ENCODE data around the gene PLAAT4.
"Not testable (repeated sequence)": the region's sequence is repeated elsewhere in the genome, so short reads cannot be mapped to it uniquely, and the experiment has no call there.

Gene PLAAT4

GRCh38 chr11:63511048-63511748 is 25.4 kb upstream of the PLAAT4 start:
- no peak for DNase-seq (ENCODE audit: low read depth)

- no peak for DNase-seq (ENCODE audit: low read depth)
Observed at GRCh38 chr11:63512816-63513215, 23.8 kb upstream of the PLAAT4 start.

GRCh38 chr11:63516109-63516508 is 20.5 kb upstream of the PLAAT4 start:
- no peak for DNase-seq (ENCODE audit: low read depth)

- DNase-seq (ENCODE audit: low read depth), result no peak
Observed at GRCh38 chr11:63517156-63517555, 19.5 kb upstream of the PLAAT4 start.

- DNase-seq (ENCODE audit: low read depth), result no peak
Observed at GRCh38 chr11:63518548-63518947, 18.1 kb upstream of the PLAAT4 start.

GRCh38 chr11:63520606-63521170 is 15.9 kb upstream of the PLAAT4 start:
- no peak for DNase-seq (ENCODE audit: low read depth)

- DNase-seq (ENCODE audit: low read depth), result no peak
Observed at GRCh38 chr11:63521896-63522295, 14.7 kb upstream of the PLAAT4 start.

GRCh38 chr11:63523151-63523550 is 13.5 kb upstream of the PLAAT4 start:
- DNase-seq (ENCODE audit: low read depth), result no peak

GRCh38 chr11:63527667-63528066 is 8.9 kb upstream of the PLAAT4 start:
- DNase-seq (ENCODE audit: low read depth), result no peak

GRCh38 chr11:63528156-63528555 is 8.5 kb upstream of the PLAAT4 start:
- DNase-seq (ENCODE audit: low read depth), result not testable (repeated sequence)

- DNase-seq (ENCODE audit: low read depth), result not testable (repeated sequence)
Observed at GRCh38 chr11:63528729-63529278, 7.8 kb upstream of the PLAAT4 start.

- not testable (repeated sequence) for DNase-seq (ENCODE audit: low read depth)
Observed at GRCh38 chr11:63529373-63529772, 7.2 kb upstream of the PLAAT4 start.

GRCh38 chr11:63530021-63530420 is 6.6 kb upstream of the PLAAT4 start:
- no peak for DNase-seq (ENCODE audit: low read depth)

GRCh38 chr11:63531074-63531792 is 5.4 kb upstream of the PLAAT4 start:
- DNase-seq (ENCODE audit: low read depth), result peak; percentile 77

GRCh38 chr11:63532117-63532516 is 4.5 kb upstream of the PLAAT4 start:
- no peak for DNase-seq (ENCODE audit: low read depth)

- DNase-seq (ENCODE audit: low read depth), result no peak
Observed at GRCh38 chr11:63532799-63533475, 3.7 kb upstream of the PLAAT4 start.

GRCh38 chr11:63534076-63534475 is 2.5 kb upstream of the PLAAT4 start:
- no peak for DNase-seq (ENCODE audit: low read depth)

GRCh38 chr11:63534895-63535461 is 1.6 kb upstream of the PLAAT4 start:
- DNase-seq (ENCODE audit: low read depth), result no peak

- no peak for DNase-seq (ENCODE audit: low read depth)
Observed at GRCh38 chr11:63535734-63536133, 874 bp upstream of the PLAAT4 start.

GRCh38 chr11:63537293-63538101 is 889 bp downstream of the PLAAT4 start:
- peak; percentile 70 for DNase-seq (ENCODE audit: low read depth)

GRCh38 chr11:63542506-63542905 is 5.9 kb downstream of the PLAAT4 start:
- DNase-seq (ENCODE audit: low read depth), result not testable (repeated sequence)

Measured in stromal cell of bone marrow (primary cell).